ENCODE results near the gene AMBRA1. TPM values are rescaled to one million over a fixed set of nuclear protein-coding genes. Genes with fewer than 3 reads are reported as not detected.
A peak's percentile ranks its signal among the peaks of the same experiment; 100 is the strongest.

AMBRA1 gene
- total RNA-seq, 4 donors from 2014 or later = 43.4 to 48.9 (median 46.3) TPM

DNA sequence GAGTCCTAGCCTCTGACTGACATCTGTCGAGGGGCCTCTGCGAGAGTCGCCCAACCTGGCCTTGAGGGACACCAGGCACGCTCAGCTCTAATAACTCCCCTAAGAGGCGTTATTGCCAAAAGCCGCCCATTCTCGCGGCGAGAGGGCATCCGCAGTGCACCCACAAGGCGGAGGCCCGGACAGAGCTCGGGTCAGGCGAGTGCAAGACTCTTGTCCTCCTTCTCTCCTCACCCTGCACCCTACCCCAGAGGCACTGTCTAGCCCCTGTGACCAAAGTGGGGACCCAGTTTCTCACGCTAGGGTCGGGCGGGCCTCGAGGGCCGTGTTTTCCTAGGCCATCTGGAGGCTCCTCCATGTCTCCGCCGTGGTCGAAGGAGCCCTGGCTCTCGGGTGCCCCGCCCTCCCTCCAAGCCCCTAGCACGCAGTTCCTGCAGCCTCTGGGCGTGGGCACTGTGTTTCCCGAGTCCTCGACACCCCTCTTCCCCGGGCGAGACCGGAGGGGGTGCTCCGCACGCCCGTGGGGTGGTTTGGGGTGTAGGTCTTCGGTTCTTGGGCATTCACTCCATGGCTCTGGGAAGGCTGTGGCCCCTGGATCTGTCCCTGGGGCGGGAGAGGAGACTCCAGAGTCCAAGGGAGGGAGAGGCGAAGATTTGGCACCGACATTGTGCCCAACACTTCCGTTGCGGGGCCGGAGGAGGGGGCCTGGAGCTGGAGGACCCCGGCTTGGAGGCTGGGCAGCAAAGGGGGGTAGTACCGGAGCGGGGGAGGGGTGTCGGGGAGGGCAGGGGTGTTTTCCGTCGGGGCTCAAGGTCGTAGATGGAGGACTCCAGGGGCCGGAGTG, 203.3 kb downstream of the AMBRA1 start:
- peaks cover 6 to 40% (median 40%) of the 10 kb centered on the region in 4 donors for H3K4me1 ChIP-seq
- no peak for DNase-seq
- peak overlapping the region in 1 of 4 donors; percentile 52 for H3K4me3 ChIP-seq
- no peak overlapping the region for H3K27ac ChIP-seq
- H3K27me3 ChIP-seq = peaks cover 68% of the 10 kb centered on the region
- WGBS, 2 donors (ENCODE audit: low coverage in 1 of 2) = 5% methylated on average over 38 of the region's 49 CpGs; no CpG with 5 or more reads in 1 of the 2 donors
- H3K9me3 ChIP-seq = no peaks in the 10 kb centered on the region
- TF ChIP-seq EP300 (IDR thresholded peaks at IDR 0.05; ENCODE audit: low read depth) (no peak), POLR2A (IDR thresholded peaks at IDR 0.05) (no peak), POLR2AphosphoS5 (IDR thresholded peaks at IDR 0.05) (no peak)
- TF ChIP-seq, protein P1, sequence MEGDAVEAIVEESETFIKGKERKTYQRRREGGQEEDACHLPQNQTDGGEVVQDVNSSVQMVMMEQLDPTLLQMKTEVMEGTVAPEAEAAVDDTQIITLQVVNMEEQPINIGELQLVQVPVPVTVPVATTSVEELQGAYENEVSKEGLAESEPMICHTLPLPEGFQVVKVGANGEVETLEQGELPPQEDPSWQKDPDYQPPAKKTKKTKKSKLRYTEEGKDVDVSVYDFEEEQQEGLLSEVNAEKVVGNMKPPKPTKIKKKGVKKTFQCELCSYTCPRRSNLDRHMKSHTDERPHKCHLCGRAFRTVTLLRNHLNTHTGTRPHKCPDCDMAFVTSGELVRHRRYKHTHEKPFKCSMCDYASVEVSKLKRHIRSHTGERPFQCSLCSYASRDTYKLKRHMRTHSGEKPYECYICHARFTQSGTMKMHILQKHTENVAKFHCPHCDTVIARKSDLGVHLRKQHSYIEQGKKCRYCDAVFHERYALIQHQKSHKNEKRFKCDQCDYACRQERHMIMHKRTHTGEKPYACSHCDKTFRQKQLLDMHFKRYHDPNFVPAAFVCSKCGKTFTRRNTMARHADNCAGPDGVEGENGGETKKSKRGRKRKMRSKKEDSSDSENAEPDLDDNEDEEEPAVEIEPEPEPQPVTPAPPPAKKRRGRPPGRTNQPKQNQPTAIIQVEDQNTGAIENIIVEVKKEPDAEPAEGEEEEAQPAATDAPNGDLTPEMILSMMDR (IDR thresholded peaks at IDR 0.05) = no peak
- in situ Hi-C loops (cut with MboI; ENCODE audit: low pct_ligation_motif_present in 1 of 4, low pct_unique_long_range_greater_than_20kb in 1 of 4, low sequenced_read_pairs in 3 of 4) = loop anchor here in 3 of 4 donors (10.0 to 25.0 kb wide), 2 partner anchors 144 to 147 kb away; no protein-coding TSS in a partner anchor
- H3K36me3 ChIP-seq = no peaks in the 10 kb centered on the region
- intact Hi-C loops (cut with DNase I; ENCODE audit: low total_unique reads) = loop anchor here (10.0 kb wide), 1 partner anchor 144 kb away; no protein-coding TSS in a partner anchor

DNA sequence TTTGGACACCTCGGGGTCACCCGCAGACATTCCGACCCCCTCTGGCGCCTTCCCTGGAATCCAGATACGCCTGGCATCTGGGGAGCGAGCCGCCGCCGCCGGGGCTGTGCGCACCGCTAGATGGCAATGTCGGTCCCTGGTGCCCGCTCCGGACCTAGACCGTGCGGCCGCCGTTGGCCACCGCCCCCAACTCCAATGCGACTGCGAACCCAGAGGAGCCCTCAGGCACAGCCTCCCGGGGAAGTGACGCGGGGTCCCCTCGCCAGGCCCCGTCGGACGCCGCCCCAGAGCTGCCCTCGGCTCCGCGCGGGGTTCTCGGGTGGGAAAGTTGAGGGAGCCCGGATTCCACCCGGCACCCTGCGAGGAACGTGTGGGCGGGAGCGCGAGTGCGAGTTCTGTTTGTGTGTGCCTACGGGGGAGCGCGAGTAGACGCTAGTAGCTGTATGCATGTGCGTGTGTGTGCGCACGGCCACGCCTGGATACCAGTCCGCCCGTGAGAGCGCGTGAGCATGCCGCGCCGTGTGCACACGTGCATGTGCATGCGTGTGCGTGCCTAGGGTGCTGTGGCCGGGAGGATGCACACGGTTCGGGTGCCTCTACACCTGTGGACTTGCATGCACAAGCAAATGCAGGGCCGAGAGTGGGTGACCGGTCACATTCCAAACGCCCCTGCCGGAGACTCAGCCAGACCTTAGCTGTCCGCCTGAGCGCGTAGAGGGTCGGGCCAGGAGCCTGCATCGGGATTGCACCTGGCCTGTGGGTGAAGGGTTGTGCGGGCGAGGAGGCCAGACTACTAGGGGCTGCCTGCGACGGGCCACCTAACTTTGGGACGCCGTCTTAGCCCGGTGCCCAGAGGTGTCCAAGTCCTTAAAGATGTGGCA, 204.1 kb downstream of the AMBRA1 start:
- Histone ChIP-seq H3K36me3 (no peaks in the 10 kb centered on the region), H3K27me3 (peaks cover 69% of the 10 kb centered on the region), H3K27ac (no peak overlapping the region), H3K4me3 (peak overlapping the region in 3 of 4 donors; percentile 7 to 49 (median 27)), H3K9me3 (no peaks in the 10 kb centered on the region), H3K4me1 (peaks cover 6 to 40% (median 40%) of the 10 kb centered on the region in 4 donors)
- TF ChIP-seq, protein P1 (IDR thresholded peaks at IDR 0.05) = peak; percentile 67 to 80 (median 76)
- TF ChIP-seq POLR2AphosphoS5 (IDR thresholded peaks at IDR 0.05) = no peak
- WGBS, 2 donors (ENCODE audit: low coverage in 1 of 2) = 4% methylated on average over 56 of the region's 80 CpGs; no CpG with 5 or more reads in 1 of the 2 donors
- in situ Hi-C loops (cut with MboI; ENCODE audit: low pct_ligation_motif_present in 1 of 4, low pct_unique_long_range_greater_than_20kb in 1 of 4, low sequenced_read_pairs in 3 of 4) (loop anchor here in 3 of 4 donors (10.0 to 25.0 kb wide), 2 partner anchors 145 to 148 kb away; no protein-coding TSS in a partner anchor), intact Hi-C loops (cut with DNase I; ENCODE audit: low total_unique reads) (loop anchor here (10.0 kb wide), 1 partner anchor 145 kb away; no protein-coding TSS in a partner anchor)
- peak; percentile 68 for DNase-seq

DNA sequence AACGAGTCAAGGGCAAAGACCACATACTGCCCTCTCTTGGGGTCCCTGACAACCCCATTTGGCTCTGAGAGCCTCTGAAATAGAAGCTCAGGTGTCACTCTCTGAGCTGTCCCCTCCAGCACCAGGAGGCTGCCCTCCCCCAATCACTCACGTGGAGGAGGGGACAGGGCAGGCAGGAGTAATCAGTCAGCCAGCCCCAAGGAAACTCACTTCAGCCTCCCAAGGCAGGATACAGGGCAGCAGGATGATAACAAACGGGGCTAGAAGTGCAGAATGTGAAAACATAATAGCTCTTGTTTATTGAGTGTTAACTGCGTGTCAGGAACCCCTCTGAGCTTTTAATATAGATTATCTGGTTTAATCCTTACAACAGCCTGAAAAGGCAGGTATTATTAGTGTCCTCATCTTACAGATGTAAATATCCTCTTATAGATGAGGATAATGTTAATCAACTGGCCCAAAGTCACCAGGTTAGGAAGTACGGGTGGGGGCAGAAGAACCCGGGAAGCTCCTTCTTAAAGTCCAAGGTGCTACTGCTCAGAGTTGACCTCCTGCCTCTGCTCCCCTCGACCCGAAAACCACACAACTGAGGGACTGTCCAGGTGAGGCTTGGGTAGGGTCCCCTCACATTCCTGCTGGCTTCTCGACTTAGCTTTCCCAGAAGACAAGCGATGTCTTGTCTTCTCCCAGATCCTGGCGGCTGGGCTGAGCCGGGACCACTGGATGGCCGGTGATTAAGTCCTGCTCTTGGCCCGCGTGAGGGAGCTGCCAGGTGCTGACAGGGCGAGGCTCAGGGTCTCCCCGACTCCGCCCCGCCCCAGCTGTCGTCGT, 205.0 kb downstream of the AMBRA1 start:
- Histone ChIP-seq H3K27ac (no peak overlapping the region), H3K9me3 (no peaks in the 10 kb centered on the region), H3K4me3 (no peak overlapping the region), H3K27me3 (peaks cover 75% of the 10 kb centered on the region), H3K4me1 (peaks cover 6 to 46% (median 44%) of the 10 kb centered on the region in 4 donors), H3K36me3 (no peaks in the 10 kb centered on the region)
- intact Hi-C loops (cut with DNase I; ENCODE audit: low total_unique reads) = no loop called here
- in situ Hi-C loops (cut with MboI; ENCODE audit: low pct_ligation_motif_present in 1 of 4, low pct_unique_long_range_greater_than_20kb in 1 of 4, low sequenced_read_pairs in 3 of 4) = loop anchor here in 2 of 4 donors (25.0 kb wide), 1 partner anchor 148 kb away; no protein-coding TSS in a partner anchor
- WGBS, 2 donors (ENCODE audit: low coverage in 1 of 2) = 10% methylated on average over 21 of the region's 21 CpGs; no CpG with 5 or more reads in 1 of the 2 donors
- TF ChIP-seq, protein P1 (IDR thresholded peaks at IDR 0.05) = no peak
- TF ChIP-seq EP300 (IDR thresholded peaks at IDR 0.05; ENCODE audit: low read depth) (no peak), POLR2AphosphoS5 (IDR thresholded peaks at IDR 0.05) (no peak), POLR2A (IDR thresholded peaks at IDR 0.05) (no peak)
- DNase-seq = no peak

All from transverse colon (tissue), 4 donors.